Measurements from ENCODE around the gene NEGR1. TPM values are rescaled to one million over a fixed set of nuclear protein-coding genes. Genes with fewer than 3 reads are reported as not detected.

The NEGR1 gene
- total RNA-seq, 2 experiments from 2014 or later = not detected

DNA sequence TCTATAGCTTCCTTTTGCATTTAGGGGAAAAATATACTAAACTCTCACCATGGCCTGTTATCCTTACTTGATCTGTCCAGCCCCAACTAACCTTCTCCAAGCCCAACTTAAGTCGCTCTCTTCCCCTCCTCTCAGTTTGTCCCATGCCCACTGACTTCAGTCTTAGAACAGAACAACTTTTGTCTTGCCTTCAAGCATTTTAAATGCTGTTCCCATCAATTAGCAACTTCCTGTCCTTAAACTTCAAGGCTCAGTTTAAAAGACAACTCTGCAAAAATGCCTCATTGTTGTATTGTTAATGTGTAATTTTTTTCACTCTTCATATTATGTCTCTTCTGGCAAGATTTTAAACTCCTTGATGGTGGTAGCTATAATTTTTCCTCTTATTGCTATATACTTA, 526.9 kb downstream of the NEGR1 start:
- intact Hi-C loops (cut with micrococcal nuclease; ENCODE audit: unreplicated experiment) = no loop called here
- Histone ChIP-seq H3K27ac (ENCODE audit: low read depth, low read length, poor library complexity, severe bottlenecking) (no peak overlapping the region), H3K4me3 (ENCODE audit: low read depth, low read length, poor library complexity, severe bottlenecking) (no peak overlapping the region), H3K36me3 (ENCODE audit: insufficient read depth, low read length) (no peaks in the 10 kb centered on the region), H3K4me2 (ENCODE audit: low read length) (no peak overlapping the region), H3K4me1 (ENCODE audit: insufficient read depth, low read length, poor library complexity, severe bottlenecking) (no peaks in the 10 kb centered on the region), H3K79me2 (ENCODE audit: insufficient read depth, low read depth, low read length) (no peaks in the 10 kb centered on the region), H3K9me3 (ENCODE audit: low read length) (no peaks in the 10 kb centered on the region), H4K20me1 (ENCODE audit: insufficient read depth, low read length) (no peaks in the 10 kb centered on the region), H2AFZ (ENCODE audit: low read length) (no peak overlapping the region), H3K9me2 (ENCODE audit: insufficient read depth, low read length) (no peaks in the 10 kb centered on the region)
- no TSS peak for BruUV-seq (replicated peaks)
- DNase-seq (ENCODE audit: low spot score) = no peak
- TF ChIP-seq, protein P1, sequence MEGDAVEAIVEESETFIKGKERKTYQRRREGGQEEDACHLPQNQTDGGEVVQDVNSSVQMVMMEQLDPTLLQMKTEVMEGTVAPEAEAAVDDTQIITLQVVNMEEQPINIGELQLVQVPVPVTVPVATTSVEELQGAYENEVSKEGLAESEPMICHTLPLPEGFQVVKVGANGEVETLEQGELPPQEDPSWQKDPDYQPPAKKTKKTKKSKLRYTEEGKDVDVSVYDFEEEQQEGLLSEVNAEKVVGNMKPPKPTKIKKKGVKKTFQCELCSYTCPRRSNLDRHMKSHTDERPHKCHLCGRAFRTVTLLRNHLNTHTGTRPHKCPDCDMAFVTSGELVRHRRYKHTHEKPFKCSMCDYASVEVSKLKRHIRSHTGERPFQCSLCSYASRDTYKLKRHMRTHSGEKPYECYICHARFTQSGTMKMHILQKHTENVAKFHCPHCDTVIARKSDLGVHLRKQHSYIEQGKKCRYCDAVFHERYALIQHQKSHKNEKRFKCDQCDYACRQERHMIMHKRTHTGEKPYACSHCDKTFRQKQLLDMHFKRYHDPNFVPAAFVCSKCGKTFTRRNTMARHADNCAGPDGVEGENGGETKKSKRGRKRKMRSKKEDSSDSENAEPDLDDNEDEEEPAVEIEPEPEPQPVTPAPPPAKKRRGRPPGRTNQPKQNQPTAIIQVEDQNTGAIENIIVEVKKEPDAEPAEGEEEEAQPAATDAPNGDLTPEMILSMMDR (conservative IDR thresholded peaks at IDR 0.05; ENCODE audit: low read length) = no peak
- no peak for TF ChIP-seq EZH2phosphoT487 (IDR thresholded peaks at IDR 0.05; ENCODE audit: borderline replicate concordance, low read depth, low read length)
- POLR2A ChIA-PET = interaction anchor here (1.8 kb wide), 1 partner anchor 54 kb away, joined by 5 read pairs; no protein-coding TSS in a partner anchor
- CTCF ChIA-PET (ENCODE audit: unreplicated experiment) = no interaction called here

DNA sequence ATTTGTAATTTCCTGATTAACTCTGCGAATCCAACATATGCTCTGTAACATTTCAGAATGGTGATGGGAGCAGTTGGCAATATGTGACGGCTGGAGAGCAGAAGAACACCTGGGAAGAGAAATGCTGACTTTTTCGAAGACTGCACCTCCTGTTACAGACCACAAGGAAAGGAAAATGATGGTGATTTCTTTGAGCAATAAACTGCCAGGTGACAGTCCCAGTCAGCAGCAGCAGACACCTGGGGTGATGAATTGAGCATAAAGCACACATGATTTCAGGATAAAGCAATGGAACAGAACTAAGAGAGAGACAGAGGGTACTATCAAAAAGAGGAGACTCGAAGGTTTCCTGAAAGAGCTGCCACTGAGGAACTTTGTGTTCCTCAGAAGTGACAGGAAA, 528.6 kb downstream of the NEGR1 start:
- ChIA-PET CTCF (ENCODE audit: unreplicated experiment) (no interaction called here), POLR2A (interaction anchor here (1.2 kb wide), 1 partner anchor 8 kb away, joined by 4 read pairs; no protein-coding TSS in a partner anchor)
- Histone ChIP-seq H4K20me1 (ENCODE audit: insufficient read depth, low read length) (no peaks in the 10 kb centered on the region), H3K27ac (ENCODE audit: low read depth, low read length, poor library complexity, severe bottlenecking) (no peak overlapping the region), H3K36me3 (ENCODE audit: insufficient read depth, low read length) (no peaks in the 10 kb centered on the region), H2AFZ (ENCODE audit: low read length) (no peak overlapping the region), H3K9me3 (ENCODE audit: low read length) (no peaks in the 10 kb centered on the region), H3K4me1 (ENCODE audit: insufficient read depth, low read length, poor library complexity, severe bottlenecking) (no peaks in the 10 kb centered on the region), H3K4me2 (ENCODE audit: low read length) (no peak overlapping the region), H3K79me2 (ENCODE audit: insufficient read depth, low read depth, low read length) (no peaks in the 10 kb centered on the region; the same call in 1 of the 2 replicates), H3K4me3 (ENCODE audit: low read depth, low read length, poor library complexity, severe bottlenecking) (no peak overlapping the region), H3K9me2 (ENCODE audit: insufficient read depth, low read length) (no peaks in the 10 kb centered on the region)
- no TSS peak for BruUV-seq (replicated peaks)
- TF ChIP-seq, protein P1 (conservative IDR thresholded peaks at IDR 0.05; ENCODE audit: low read length) = no peak
- no peak for TF ChIP-seq EZH2phosphoT487 (IDR thresholded peaks at IDR 0.05; ENCODE audit: borderline replicate concordance, low read depth, low read length)
- DNase-seq (ENCODE audit: low spot score) = no peak
- intact Hi-C loops (cut with micrococcal nuclease; ENCODE audit: unreplicated experiment) = no loop called here

DNA sequence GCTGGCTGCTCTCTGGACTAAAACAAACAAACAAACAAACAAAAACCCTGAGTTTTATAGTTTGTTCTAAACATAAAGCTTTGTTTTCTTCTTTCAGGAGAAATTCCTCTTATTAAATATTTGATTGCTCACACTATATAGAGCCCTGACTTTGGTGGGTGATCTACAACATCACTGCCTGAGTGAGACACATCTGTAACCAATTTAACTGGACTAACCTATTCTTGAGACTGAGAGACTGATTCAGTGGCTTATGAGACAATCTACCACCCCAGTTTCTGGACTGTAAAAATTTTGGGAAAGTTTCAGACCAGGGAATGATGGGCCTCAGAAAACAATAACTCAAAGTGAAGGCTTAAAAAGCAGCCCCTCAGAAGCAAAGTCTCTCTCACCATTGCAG, 537.0 kb downstream of the NEGR1 start:
- no peaks in the 10 kb centered on the region for H3K9me2 ChIP-seq (ENCODE audit: insufficient read depth, low read length)
- no peaks in the 10 kb centered on the region for H3K36me3 ChIP-seq (ENCODE audit: insufficient read depth, low read length)
- POLR2A ChIA-PET = no interaction called here
- TF ChIP-seq, protein P1 (conservative IDR thresholded peaks at IDR 0.05; ENCODE audit: low read length) = no peak
- TF ChIP-seq EZH2phosphoT487 (IDR thresholded peaks at IDR 0.05; ENCODE audit: borderline replicate concordance, low read depth, low read length) = no peak
- no peak overlapping the region for H3K4me2 ChIP-seq (ENCODE audit: low read length)
- H3K79me2 ChIP-seq (ENCODE audit: insufficient read depth, low read depth, low read length) = no peaks in the 10 kb centered on the region; the same call in 1 of the 2 replicates
- no peak overlapping the region for H2AFZ ChIP-seq (ENCODE audit: low read length)
- intact Hi-C loops (cut with micrococcal nuclease; ENCODE audit: unreplicated experiment) = no loop called here
- H3K27ac ChIP-seq (ENCODE audit: low read depth, low read length, poor library complexity, severe bottlenecking) = no peak overlapping the region
- CTCF ChIA-PET (ENCODE audit: unreplicated experiment) = no interaction called here
- BruUV-seq (replicated peaks) = no TSS peak
- no peak for DNase-seq (ENCODE audit: low spot score)
- no peaks in the 10 kb centered on the region for H4K20me1 ChIP-seq (ENCODE audit: insufficient read depth, low read length)
- no peaks in the 10 kb centered on the region for H3K9me3 ChIP-seq (ENCODE audit: low read length)
- no peaks in the 10 kb centered on the region for H3K4me1 ChIP-seq (ENCODE audit: insufficient read depth, low read length, poor library complexity, severe bottlenecking)
- no peak overlapping the region for H3K4me3 ChIP-seq (ENCODE audit: low read depth, low read length, poor library complexity, severe bottlenecking)

All from OCI-LY7 (cell line).